Fibroblast of peridontal ligament (primary cell): ENCODE data around the gene HSD17B3.
"Not testable (repeated sequence)": the region's sequence is repeated elsewhere in the genome, so short reads cannot be mapped to it uniquely, and the experiment has no call there.

Source experiments
- DNase-seq: peaks from one replicate; pipeline ENCODE4 v3.0.0-alpha.2; 2010; ENCODE audit errors: extremely low read depth

Gene HSD17B3

GRCh38 chr9:96193236-96193755 lies 108.7 kb downstream of the HSD17B3 start:
- no peak for DNase-seq

GRCh38 chr9:96192710-96193109 lies 109.3 kb downstream of the HSD17B3 start:
- DNase-seq = no peak

- no peak for DNase-seq
These were observed 112.0 kb downstream of the HSD17B3 start for GRCh38 chr9:96189995-96190394.

- not testable (repeated sequence) for DNase-seq
These were observed 112.4 kb downstream of the HSD17B3 start for GRCh38 chr9:96189581-96189980.

- DNase-seq = no peak
These were observed 113.4 kb downstream of the HSD17B3 start for GRCh38 chr9:96188571-96188970.

GRCh38 chr9:96187151-96187555 lies 114.8 kb downstream of the HSD17B3 start:
- no peak for DNase-seq

GRCh38 chr9:96186591-96187011 lies 115.4 kb downstream of the HSD17B3 start:
- DNase-seq = no peak

- no peak for DNase-seq
These were observed 116.3 kb downstream of the HSD17B3 start for GRCh38 chr9:96185518-96186156.
